ENCODE measurements around the gene BMPR2.

The BMPR2 gene

GRCh38 chr2:202479610-202480009, 103.5 kb downstream of the BMPR2 start:
- WGBS = no CpG with 5 or more reads among the region's 1 CpG
- Histone ChIP-seq H3K4me1 (ENCODE audit: control insufficient read depth, insufficient read depth, low read depth, low read length) (no peaks in the 10 kb centered on the region), H3K4ac (ENCODE audit: low read depth in 1 of 2, low read length in 2 of 2) (no peak overlapping the region), H4K91ac (ENCODE audit: low read length) (no peak overlapping the region), H2BK5ac (ENCODE audit: low read depth, low read length, poor library complexity, severe bottlenecking) (no peak overlapping the region), H3K36me3 (ENCODE audit: control insufficient read depth in 1 of 2, insufficient read depth in 2 of 2, low read depth in 1 of 2, low read length in 2 of 2) (peaks cover 0 to 3% of the 10 kb centered on the region in 2 experiments), H3K79me1 (replicated peaks; ENCODE audit: low read length, poor library complexity, severe bottlenecking) (peaks cover 12% of the 10 kb centered on the region), H2BK120ac (ENCODE audit: low read depth, low read length) (no peak overlapping the region), H3K4me2 (ENCODE audit: low read length, poor library complexity, severe bottlenecking) (no peak overlapping the region), H2AFZ (ENCODE audit: low read depth, low read length) (no peak overlapping the region), H3K9me3 (ENCODE audit: control insufficient read depth, low read length) (no peaks in the 10 kb centered on the region), H2BK12ac (ENCODE audit: low read length in 2 of 2) (no peak overlapping the region), H3K4me3 (ENCODE audit: insufficient read depth in 1 of 2, low read depth in 1 of 2, low read length in 2 of 2) (no peak overlapping the region), H3K23ac (ENCODE audit: low read length in 2 of 2) (no peak overlapping the region), H3K14ac (ENCODE audit: low read length in 2 of 2) (no peak overlapping the region), H3K27ac (ENCODE audit: low read length, poor library complexity, severe bottlenecking) (no peak overlapping the region), H2BK15ac (ENCODE audit: low read depth, poor library complexity, severe bottlenecking) (no peak overlapping the region), H2AK5ac (ENCODE audit: low read length, severe bottlenecking) (no peak overlapping the region), H4K8ac (ENCODE audit: low read length) (no peak overlapping the region), H3K18ac (ENCODE audit: low read depth in 1 of 2, low read length in 2 of 2) (no peak overlapping the region), H3K27me3 (ENCODE audit: control insufficient read depth in 1 of 2, insufficient read depth in 1 of 2, low read length in 2 of 2) (no peaks in the 10 kb centered on the region), H3K9ac (ENCODE audit: low read length) (no peak overlapping the region)
- no peak for DNase-seq

- no peak overlapping the region for H3K27ac ChIP-seq (ENCODE audit: low read length, poor library complexity, severe bottlenecking)
- H3K14ac ChIP-seq (ENCODE audit: low read length in 2 of 2) = no peak overlapping the region
- H3K9ac ChIP-seq (ENCODE audit: low read length) = no peak overlapping the region
- H4K8ac ChIP-seq (ENCODE audit: low read length) = no peak overlapping the region
- no peak overlapping the region for H2AK5ac ChIP-seq (ENCODE audit: low read length, severe bottlenecking)
- no peak overlapping the region for H2BK15ac ChIP-seq (ENCODE audit: low read depth, poor library complexity, severe bottlenecking)
- no peak overlapping the region for H3K4ac ChIP-seq (ENCODE audit: low read depth in 1 of 2, low read length in 2 of 2)
- H3K79me1 ChIP-seq (replicated peaks; ENCODE audit: low read length, poor library complexity, severe bottlenecking) = peaks cover 18% of the 10 kb centered on the region
- no peak overlapping the region for H3K18ac ChIP-seq (ENCODE audit: low read depth in 1 of 2, low read length in 2 of 2)
- H2AFZ ChIP-seq (ENCODE audit: low read depth, low read length) = no peak overlapping the region
- WGBS = 100% methylated on average over 6 of the region's 8 CpGs
- DNase-seq = no peak
- no peaks in the 10 kb centered on the region for H3K27me3 ChIP-seq (ENCODE audit: control insufficient read depth in 1 of 2, insufficient read depth in 1 of 2, low read length in 2 of 2)
- no peak overlapping the region for H4K91ac ChIP-seq (ENCODE audit: low read length)
- no peak overlapping the region for H3K23ac ChIP-seq (ENCODE audit: low read length in 2 of 2)
- peaks cover 0 to 14% of the 10 kb centered on the region in 2 experiments for H3K36me3 ChIP-seq (ENCODE audit: control insufficient read depth in 1 of 2, insufficient read depth in 2 of 2, low read depth in 1 of 2, low read length in 2 of 2)
- no peak overlapping the region for H2BK5ac ChIP-seq (ENCODE audit: low read depth, low read length, poor library complexity, severe bottlenecking)
- no peaks in the 10 kb centered on the region for H3K4me1 ChIP-seq (ENCODE audit: control insufficient read depth, insufficient read depth, low read depth, low read length)
- no peak overlapping the region for H3K4me2 ChIP-seq (ENCODE audit: low read length, poor library complexity, severe bottlenecking)
- H3K4me3 ChIP-seq (ENCODE audit: insufficient read depth in 1 of 2, low read depth in 1 of 2, low read length in 2 of 2) = no peak overlapping the region
- H3K9me3 ChIP-seq (ENCODE audit: control insufficient read depth, low read length) = no peaks in the 10 kb centered on the region
- H2BK120ac ChIP-seq (ENCODE audit: low read depth, low read length) = no peak overlapping the region
- no peak overlapping the region for H2BK12ac ChIP-seq (ENCODE audit: low read length in 2 of 2)
Observed at GRCh38 chr2:202486351-202486750, 110.2 kb downstream of the BMPR2 start.

DNA sequence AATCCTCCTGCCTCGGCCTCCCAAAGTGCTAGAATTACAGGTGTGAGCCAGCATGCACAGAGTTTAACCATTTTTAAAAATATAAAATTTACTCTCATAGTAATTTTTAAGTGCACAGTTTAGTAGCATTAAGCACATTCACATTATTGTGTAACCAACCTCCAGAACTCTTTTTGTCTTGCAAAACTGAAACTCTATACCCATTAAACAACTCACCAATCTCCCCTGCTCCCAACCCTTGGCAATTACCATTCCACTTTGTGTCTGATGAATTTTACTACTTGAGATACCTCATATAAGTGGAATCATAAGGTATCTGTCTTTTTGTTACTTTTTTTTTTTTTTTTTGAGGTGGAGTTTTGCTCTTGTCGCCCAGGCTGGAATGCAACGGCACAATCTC, 112.5 kb downstream of the BMPR2 start:
- no peak overlapping the region for H4K8ac ChIP-seq (ENCODE audit: low read length)
- H3K27me3 ChIP-seq (ENCODE audit: control insufficient read depth in 1 of 2, insufficient read depth in 1 of 2, low read length in 2 of 2) = no peaks in the 10 kb centered on the region
- no peak overlapping the region for H2AFZ ChIP-seq (ENCODE audit: low read depth, low read length)
- no peak overlapping the region for H3K4ac ChIP-seq (ENCODE audit: low read depth in 1 of 2, low read length in 2 of 2)
- H2BK15ac ChIP-seq (ENCODE audit: low read depth, poor library complexity, severe bottlenecking) = no peak overlapping the region
- H3K18ac ChIP-seq (ENCODE audit: low read depth in 1 of 2, low read length in 2 of 2) = no peak overlapping the region
- H3K23ac ChIP-seq (ENCODE audit: low read length in 2 of 2) = no peak overlapping the region
- no peak overlapping the region for H3K27ac ChIP-seq (ENCODE audit: low read length, poor library complexity, severe bottlenecking)
- H2BK120ac ChIP-seq (ENCODE audit: low read depth, low read length) = no peak overlapping the region
- H3K36me3 ChIP-seq (ENCODE audit: control insufficient read depth in 1 of 2, insufficient read depth in 2 of 2, low read depth in 1 of 2, low read length in 2 of 2) = peaks cover 0 to 14% of the 10 kb centered on the region in 2 experiments
- H3K9ac ChIP-seq (ENCODE audit: low read length) = no peak overlapping the region
- no peak overlapping the region for H4K91ac ChIP-seq (ENCODE audit: low read length)
- no peaks in the 10 kb centered on the region for H3K9me3 ChIP-seq (ENCODE audit: control insufficient read depth, low read length)
- H3K4me3 ChIP-seq (ENCODE audit: insufficient read depth in 1 of 2, low read depth in 1 of 2, low read length in 2 of 2) = no peak overlapping the region
- no peak for DNase-seq
- 80% methylated on average over 1 of the region's 3 CpGs for WGBS
- H3K4me1 ChIP-seq (ENCODE audit: control insufficient read depth, insufficient read depth, low read depth, low read length) = no peaks in the 10 kb centered on the region
- peaks cover 16% of the 10 kb centered on the region for H3K79me1 ChIP-seq (replicated peaks; ENCODE audit: low read length, poor library complexity, severe bottlenecking)
- no peak overlapping the region for H3K14ac ChIP-seq (ENCODE audit: low read length in 2 of 2)
- no peak overlapping the region for H2AK5ac ChIP-seq (ENCODE audit: low read length, severe bottlenecking)
- no peak overlapping the region for H3K4me2 ChIP-seq (ENCODE audit: low read length, poor library complexity, severe bottlenecking)
- no peak overlapping the region for H2BK5ac ChIP-seq (ENCODE audit: low read depth, low read length, poor library complexity, severe bottlenecking)
- H2BK12ac ChIP-seq (ENCODE audit: low read length in 2 of 2) = no peak overlapping the region

DNA sequence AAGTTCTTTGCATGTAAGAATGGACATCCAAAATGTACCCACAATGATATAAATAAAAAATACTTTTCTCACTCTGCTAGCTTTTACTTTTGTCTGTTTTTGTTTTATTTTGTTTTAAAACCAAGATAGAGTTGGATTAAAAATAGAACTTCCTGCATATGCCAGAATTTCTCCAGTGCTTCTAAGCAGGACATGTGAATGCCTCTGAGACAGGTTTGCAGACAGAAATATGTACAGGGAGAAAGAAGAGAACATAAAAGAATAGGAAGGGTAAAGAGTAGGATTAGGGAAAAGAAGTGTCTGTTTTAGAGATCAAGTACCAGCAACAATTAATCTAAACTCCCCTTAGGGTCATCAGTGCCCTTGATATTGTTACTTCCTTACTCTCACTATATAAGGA, 114.4 kb downstream of the BMPR2 start:
- Histone ChIP-seq H4K91ac (ENCODE audit: low read length) (no peak overlapping the region), H3K18ac (ENCODE audit: low read depth in 1 of 2, low read length in 2 of 2) (no peak overlapping the region)

More for the DNA sequence above, 114.4 kb downstream of the BMPR2 start:
- no peaks in the 10 kb centered on the region for H3K27me3 ChIP-seq (ENCODE audit: control insufficient read depth in 1 of 2, insufficient read depth in 1 of 2, low read length in 2 of 2)
- no peak overlapping the region for H3K9ac ChIP-seq (ENCODE audit: low read length)
- no peak overlapping the region for H3K14ac ChIP-seq (ENCODE audit: low read length in 2 of 2)
- no peak overlapping the region for H2AK5ac ChIP-seq (ENCODE audit: low read length, severe bottlenecking)
- no peak overlapping the region for H2BK120ac ChIP-seq (ENCODE audit: low read depth, low read length)
- H2BK5ac ChIP-seq (ENCODE audit: low read depth, low read length, poor library complexity, severe bottlenecking) = no peak overlapping the region
- no peak overlapping the region for H3K4ac ChIP-seq (ENCODE audit: low read depth in 1 of 2, low read length in 2 of 2)
- H3K79me1 ChIP-seq (replicated peaks; ENCODE audit: low read length, poor library complexity, severe bottlenecking) = peaks cover 21% of the 10 kb centered on the region
- no peak overlapping the region for H3K27ac ChIP-seq (ENCODE audit: low read length, poor library complexity, severe bottlenecking)
- H2AFZ ChIP-seq (ENCODE audit: low read depth, low read length) = no peak overlapping the region
- no peak overlapping the region for H4K8ac ChIP-seq (ENCODE audit: low read length)
- H3K4me3 ChIP-seq (ENCODE audit: insufficient read depth in 1 of 2, low read depth in 1 of 2, low read length in 2 of 2) = no peak overlapping the region
- no peak for DNase-seq
- peaks cover 3% of the 10 kb centered on the region for H3K4me1 ChIP-seq (ENCODE audit: control insufficient read depth, insufficient read depth, low read depth, low read length)
- H3K9me3 ChIP-seq (ENCODE audit: control insufficient read depth, low read length) = no peaks in the 10 kb centered on the region
- no peak overlapping the region for H2BK12ac ChIP-seq (ENCODE audit: low read length in 2 of 2)
- no peak overlapping the region for H3K23ac ChIP-seq (ENCODE audit: low read length in 2 of 2)
- no peak overlapping the region for H2BK15ac ChIP-seq (ENCODE audit: low read depth, poor library complexity, severe bottlenecking)
- no peak overlapping the region for H3K4me2 ChIP-seq (ENCODE audit: low read length, poor library complexity, severe bottlenecking)
- H3K36me3 ChIP-seq (ENCODE audit: control insufficient read depth in 1 of 2, insufficient read depth in 2 of 2, low read depth in 1 of 2, low read length in 2 of 2) = peaks cover 8 to 14% of the 10 kb centered on the region in 2 experiments

All from mesenchymal stem cell (in vitro differentiated cells and primary cell).